Astrocyte (in vitro differentiated cells and primary cell): ENCODE measurements around the gene CRADD.

Experiments
- EZH2 ChIP-seq: IDR thresholded peaks from 2 replicates; pipeline ENCODE4 v1.6.1; 2012; ENCODE audit warnings: mild to moderate bottlenecking, low read length, inconsistent platforms; ENCODE audit not compliant: insufficient read depth
- TF ChIP-seq, protein P1 (sequence below): IDR thresholded peaks from 2 replicates; pipeline ENCODE4 v1.5.1; 2011; ENCODE audit warnings: low read depth, mild to moderate bottlenecking, inconsistent platforms, low read length, moderate library complexity; ENCODE audit not compliant: insufficient read depth

DNA sequence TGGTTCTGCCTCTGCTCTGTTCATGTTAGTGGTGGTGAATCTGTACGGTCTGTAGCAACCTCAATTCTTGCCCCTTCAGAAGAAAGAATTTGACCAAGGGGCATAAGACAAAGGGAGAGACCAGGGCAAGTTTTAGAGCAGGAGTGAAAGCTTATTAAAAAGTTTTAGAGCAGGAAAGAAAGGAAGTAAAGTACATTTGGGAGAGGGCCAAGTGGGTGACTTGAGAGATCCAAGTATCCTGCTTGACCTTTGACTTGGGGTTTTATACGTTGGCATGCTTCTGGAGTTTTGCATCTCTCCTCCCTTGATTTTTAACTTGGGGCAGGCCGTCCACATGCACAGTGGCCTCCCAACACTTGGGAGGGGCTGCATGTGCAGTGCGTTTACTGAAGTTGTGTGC, 225.0 kb downstream of the CRADD start:
- TF ChIP-seq, protein P1, sequence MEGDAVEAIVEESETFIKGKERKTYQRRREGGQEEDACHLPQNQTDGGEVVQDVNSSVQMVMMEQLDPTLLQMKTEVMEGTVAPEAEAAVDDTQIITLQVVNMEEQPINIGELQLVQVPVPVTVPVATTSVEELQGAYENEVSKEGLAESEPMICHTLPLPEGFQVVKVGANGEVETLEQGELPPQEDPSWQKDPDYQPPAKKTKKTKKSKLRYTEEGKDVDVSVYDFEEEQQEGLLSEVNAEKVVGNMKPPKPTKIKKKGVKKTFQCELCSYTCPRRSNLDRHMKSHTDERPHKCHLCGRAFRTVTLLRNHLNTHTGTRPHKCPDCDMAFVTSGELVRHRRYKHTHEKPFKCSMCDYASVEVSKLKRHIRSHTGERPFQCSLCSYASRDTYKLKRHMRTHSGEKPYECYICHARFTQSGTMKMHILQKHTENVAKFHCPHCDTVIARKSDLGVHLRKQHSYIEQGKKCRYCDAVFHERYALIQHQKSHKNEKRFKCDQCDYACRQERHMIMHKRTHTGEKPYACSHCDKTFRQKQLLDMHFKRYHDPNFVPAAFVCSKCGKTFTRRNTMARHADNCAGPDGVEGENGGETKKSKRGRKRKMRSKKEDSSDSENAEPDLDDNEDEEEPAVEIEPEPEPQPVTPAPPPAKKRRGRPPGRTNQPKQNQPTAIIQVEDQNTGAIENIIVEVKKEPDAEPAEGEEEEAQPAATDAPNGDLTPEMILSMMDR: no peak
- no peak for TF ChIP-seq EZH2
